ENCODE data around the gene TYROBP.
"Not testable (repeated sequence)": the region's sequence is repeated elsewhere in the genome, so short reads cannot be mapped to it uniquely, and the experiment has no call there.

Gene TYROBP

GRCh38 chr19:35911790-35912189 is 3.7 kb upstream of the TYROBP start:
- no peak for DNase-seq
- Histone ChIP-seq H3K9me3 (ENCODE audit: severe bottlenecking) (no peaks in the 10 kb centered on the region), H3K27ac (no peak overlapping the region), H3K4me3 (ENCODE audit: low read depth, low read length) (no peak overlapping the region), H3K36me3 (no peaks in the 10 kb centered on the region), H3K27me3 (ENCODE audit: insufficient read depth, low read depth, severe bottlenecking) (no peaks in the 10 kb centered on the region)
- TF ChIP-seq, protein P1, sequence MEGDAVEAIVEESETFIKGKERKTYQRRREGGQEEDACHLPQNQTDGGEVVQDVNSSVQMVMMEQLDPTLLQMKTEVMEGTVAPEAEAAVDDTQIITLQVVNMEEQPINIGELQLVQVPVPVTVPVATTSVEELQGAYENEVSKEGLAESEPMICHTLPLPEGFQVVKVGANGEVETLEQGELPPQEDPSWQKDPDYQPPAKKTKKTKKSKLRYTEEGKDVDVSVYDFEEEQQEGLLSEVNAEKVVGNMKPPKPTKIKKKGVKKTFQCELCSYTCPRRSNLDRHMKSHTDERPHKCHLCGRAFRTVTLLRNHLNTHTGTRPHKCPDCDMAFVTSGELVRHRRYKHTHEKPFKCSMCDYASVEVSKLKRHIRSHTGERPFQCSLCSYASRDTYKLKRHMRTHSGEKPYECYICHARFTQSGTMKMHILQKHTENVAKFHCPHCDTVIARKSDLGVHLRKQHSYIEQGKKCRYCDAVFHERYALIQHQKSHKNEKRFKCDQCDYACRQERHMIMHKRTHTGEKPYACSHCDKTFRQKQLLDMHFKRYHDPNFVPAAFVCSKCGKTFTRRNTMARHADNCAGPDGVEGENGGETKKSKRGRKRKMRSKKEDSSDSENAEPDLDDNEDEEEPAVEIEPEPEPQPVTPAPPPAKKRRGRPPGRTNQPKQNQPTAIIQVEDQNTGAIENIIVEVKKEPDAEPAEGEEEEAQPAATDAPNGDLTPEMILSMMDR (IDR thresholded peaks at IDR 0.05; ENCODE audit: low read depth, low read length): no peak

GRCh38 chr19:35911173-35911572 is 3.1 kb upstream of the TYROBP start:
- H3K27me3 ChIP-seq (ENCODE audit: insufficient read depth, low read depth, severe bottlenecking): no peaks in the 10 kb centered on the region
- no peak overlapping the region for H3K27ac ChIP-seq
- no peaks in the 10 kb centered on the region for H3K9me3 ChIP-seq (ENCODE audit: severe bottlenecking)
- H3K36me3 ChIP-seq: no peaks in the 10 kb centered on the region
- no peak for DNase-seq
- TF ChIP-seq, protein P1 (IDR thresholded peaks at IDR 0.05; ENCODE audit: low read depth, low read length): peak; percentile 50; the same call in 1 of the 2 replicates
- no peak overlapping the region for H3K4me3 ChIP-seq (ENCODE audit: low read depth, low read length)

DNA sequence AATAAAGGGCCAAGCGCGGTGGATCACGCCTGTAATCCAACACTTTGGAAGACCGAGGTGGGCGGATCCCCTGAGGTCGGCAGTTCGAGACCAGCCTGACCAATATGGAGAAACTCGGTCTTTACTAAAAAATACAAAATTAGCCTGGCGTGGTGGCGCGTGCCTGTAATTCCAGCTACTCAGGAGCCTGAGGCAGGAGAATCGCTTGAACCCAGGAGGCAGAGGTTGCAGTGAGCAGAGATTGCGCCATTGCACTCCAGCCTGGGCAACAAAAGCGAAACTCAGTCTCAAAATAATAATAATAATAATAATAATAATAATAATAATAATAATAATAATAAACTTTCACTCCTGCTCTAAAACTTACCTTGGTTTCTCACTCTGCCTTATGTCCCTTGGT is 2.3 kb upstream of the TYROBP start:
- not testable (repeated sequence) for H3K27me3 ChIP-seq (ENCODE audit: insufficient read depth, low read depth, severe bottlenecking); H3K27ac ChIP-seq; H3K36me3 ChIP-seq; H3K9me3 ChIP-seq (ENCODE audit: severe bottlenecking); H3K4me3 ChIP-seq (ENCODE audit: low read depth, low read length); DNase-seq

DNA sequence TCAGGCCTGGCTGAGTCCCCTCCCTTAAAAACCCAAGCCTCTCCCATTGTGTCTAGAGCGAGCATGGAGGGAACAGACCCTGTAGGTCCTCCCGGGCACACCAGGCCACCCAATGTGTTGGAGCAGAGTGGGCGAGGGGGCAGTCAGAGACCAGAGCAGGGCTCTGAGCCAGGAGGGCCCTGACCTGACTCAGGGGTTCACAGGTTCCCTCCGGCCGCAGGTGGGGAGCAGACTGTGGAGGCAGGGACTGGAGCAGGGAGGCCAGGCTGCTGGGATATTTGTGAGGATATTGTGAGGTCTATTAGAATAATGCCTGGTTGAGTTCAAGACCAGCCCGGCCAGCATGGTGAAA is 1.6 kb upstream of the TYROBP start:
- H3K9me3 ChIP-seq (ENCODE audit: severe bottlenecking): no peaks in the 10 kb centered on the region
- no peak overlapping the region for H3K4me3 ChIP-seq (ENCODE audit: low read depth, low read length)
- TF ChIP-seq, protein P1 (IDR thresholded peaks at IDR 0.05; ENCODE audit: low read depth, low read length): no peak
- no peak for DNase-seq
- peak overlapping the region; percentile 50; the same call in 1 of the 2 replicates for H3K27ac ChIP-seq
- no peaks in the 10 kb centered on the region for H3K36me3 ChIP-seq
- no peaks in the 10 kb centered on the region for H3K27me3 ChIP-seq (ENCODE audit: insufficient read depth, low read depth, severe bottlenecking)

DNA sequence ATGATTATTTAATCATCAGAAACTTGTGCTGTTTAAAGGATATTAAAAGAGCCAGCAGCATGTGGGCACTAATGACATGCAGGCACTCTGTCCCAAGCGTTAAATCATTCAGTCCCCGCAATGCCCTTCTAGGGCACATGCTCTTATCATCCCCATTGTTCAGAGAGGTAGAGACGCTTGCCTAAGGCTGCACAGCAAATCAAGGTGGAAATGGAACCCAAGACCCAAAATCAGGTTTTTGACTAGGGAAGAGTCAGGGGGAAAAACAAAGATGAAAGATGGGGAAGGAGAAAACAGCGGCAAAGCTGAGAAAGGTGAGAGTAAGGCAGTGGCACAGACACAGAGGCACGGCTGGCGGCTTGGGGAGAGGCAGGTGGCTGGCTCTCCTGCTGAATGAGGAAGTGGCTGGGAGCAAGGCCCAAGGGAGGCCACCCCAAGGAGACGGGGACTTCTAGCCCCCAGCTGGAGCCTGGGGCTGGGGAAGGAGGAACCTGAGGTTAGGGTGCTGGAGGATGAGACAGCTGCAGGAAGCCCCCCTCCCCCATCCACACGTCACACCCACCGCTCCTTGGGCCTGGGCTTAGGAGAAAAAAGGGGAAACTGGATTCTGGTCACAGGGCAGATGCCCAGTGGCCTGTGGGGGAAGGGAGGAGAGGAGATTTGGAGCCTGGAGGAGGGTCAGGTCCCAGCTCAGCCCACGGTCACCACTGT is 1.0 kb upstream of the TYROBP start:
- Histone ChIP-seq H3K27me3 (ENCODE audit: insufficient read depth, low read depth, severe bottlenecking) (no peaks in the 10 kb centered on the region), H3K4me3 (ENCODE audit: low read depth, low read length) (no peak overlapping the region), H3K27ac (no peak overlapping the region), H3K36me3 (no peaks in the 10 kb centered on the region), H3K9me3 (ENCODE audit: severe bottlenecking) (no peaks in the 10 kb centered on the region)
- TF ChIP-seq, protein P1 (IDR thresholded peaks at IDR 0.05; ENCODE audit: low read depth, low read length): no peak
- peak; percentile 29 for DNase-seq

DNA sequence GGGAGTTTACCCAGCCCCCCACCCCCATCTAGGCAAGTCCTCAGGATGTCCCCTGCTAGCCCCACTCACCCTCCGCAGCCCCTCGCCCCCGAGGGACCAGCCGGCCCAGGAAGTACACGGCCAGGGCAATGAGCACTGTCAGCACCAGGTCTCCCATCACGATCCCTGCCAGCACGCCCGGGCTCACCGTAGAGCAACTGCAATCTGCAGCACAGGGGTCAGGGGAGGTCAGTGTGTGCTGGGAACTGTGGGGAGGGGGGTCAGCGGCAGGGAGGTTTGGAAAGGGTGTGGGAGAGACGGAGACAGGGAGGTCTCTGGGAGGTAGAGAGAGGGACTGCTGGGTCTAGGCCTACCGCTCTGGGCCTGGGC is 734 bp downstream of the TYROBP start:
- H3K4me3 ChIP-seq (ENCODE audit: low read depth, low read length): no peak overlapping the region
- H3K9me3 ChIP-seq (ENCODE audit: severe bottlenecking): no peaks in the 10 kb centered on the region
- TF ChIP-seq, protein P1 (IDR thresholded peaks at IDR 0.05; ENCODE audit: low read depth, low read length): no peak
- no peak overlapping the region for H3K27ac ChIP-seq
- no peaks in the 10 kb centered on the region for H3K36me3 ChIP-seq
- DNase-seq: peak; percentile 27
- no peaks in the 10 kb centered on the region for H3K27me3 ChIP-seq (ENCODE audit: insufficient read depth, low read depth, severe bottlenecking)

Measured in WERI-Rb-1 (cell line).